ENCODE measurements around the gene SPRED2.

GRCh38 chr2:65477590-65477989, 45.2 kb upstream of the SPRED2 start:
- TF ChIP-seq EZH2 (IDR thresholded peaks at IDR 0.05) (no peak), POLR2AphosphoS5 (IDR thresholded peaks at IDR 0.05; ENCODE audit: borderline replicate concordance, low read depth, low read length) (no peak), FOXP2 (optimal IDR thresholded peaks at IDR 0.05; ENCODE audit: control extremely low read depth, extremely low read length, insufficient read depth) (no peak)
